ENCODE data around the gene HCRTR2.
"Not testable (repeated sequence)": the region's sequence is repeated elsewhere in the genome, so short reads cannot be mapped to it uniquely, and the experiment has no call there.

Gene HCRTR2

GRCh38 chr6:55174211-55175026, at the start of gene HCRTR2:
TSS of gene HCRTR2 (plus strand) at chr6:55174515. CDS start at chr6:55174588, 73 bp downstream.
- DNase-seq (ENCODE audit: low spot score) = no peak

DNA sequence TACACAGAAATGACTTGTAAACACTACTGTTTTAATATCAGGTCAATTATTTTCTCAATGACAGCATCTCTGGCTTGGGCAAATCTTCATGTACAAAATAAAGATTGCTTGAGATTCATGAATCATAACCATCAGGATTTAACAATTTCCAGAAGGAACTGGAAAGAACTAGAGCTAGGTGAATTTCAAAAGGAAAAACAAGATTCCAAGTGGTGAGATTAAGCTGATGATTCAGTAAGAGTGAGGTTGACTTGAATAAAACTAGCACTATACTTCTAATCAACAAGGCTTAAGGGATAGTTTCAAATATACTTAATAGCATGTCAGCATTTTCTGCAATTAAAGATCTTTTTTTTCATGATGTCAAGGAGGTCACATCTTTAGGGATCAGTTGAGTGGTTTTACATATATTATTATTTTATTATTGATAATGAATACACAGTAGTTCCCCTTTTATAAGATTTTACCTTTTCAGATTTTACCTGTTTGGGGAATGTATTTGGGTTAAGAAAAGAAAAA, 43.5 kb upstream of the HCRTR2 start:
- DNase-seq (ENCODE audit: low spot score) = no peak

DNA sequence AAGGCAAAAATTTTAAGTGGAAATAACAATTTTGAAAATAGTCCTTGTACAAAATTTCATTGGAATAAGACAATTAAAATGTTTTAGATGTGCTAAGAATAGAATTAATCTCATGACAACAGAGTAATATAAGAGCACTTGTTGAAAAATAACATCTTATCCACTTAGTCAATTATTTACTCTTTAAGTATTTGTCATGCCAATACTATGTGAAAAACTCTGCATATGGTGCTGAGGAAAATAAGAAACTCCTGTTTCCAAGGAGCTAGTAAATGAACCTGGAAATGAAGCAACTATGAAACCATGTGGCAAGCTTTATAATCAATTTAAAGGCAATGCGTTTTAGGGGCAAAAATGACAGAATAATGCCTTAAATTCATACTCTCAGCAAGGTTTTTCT, 42.7 kb upstream of the HCRTR2 start:
- no peak for DNase-seq (ENCODE audit: low spot score)

DNA sequence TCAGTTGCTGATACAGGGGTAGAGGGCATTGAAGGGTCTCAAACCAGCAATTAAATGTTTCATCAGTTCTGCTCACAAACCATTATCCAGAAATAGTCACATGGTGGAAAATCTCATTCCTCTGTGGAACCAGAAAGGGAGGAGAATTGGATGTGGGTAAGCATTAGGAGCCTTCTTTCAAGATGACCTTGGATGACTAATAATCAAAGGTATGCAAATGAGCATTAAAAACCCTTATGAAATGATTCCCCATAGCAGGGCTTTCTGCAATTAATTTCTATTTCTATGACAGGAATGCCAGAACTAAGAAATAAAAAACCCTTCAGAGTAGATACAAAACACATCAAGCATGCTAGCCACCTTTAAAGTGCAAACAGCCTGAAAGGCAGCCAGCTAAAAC, 37.4 kb upstream of the HCRTR2 start:
- DNase-seq (ENCODE audit: low spot score) = no peak

- DNase-seq (ENCODE audit: low spot score) = no peak
These were observed 36.2 kb upstream of the HCRTR2 start for GRCh38 chr6:55137929-55138693.

GRCh38 chr6:55141611-55142010, 32.7 kb upstream of the HCRTR2 start:
- DNase-seq (ENCODE audit: low spot score) = no peak

DNA sequence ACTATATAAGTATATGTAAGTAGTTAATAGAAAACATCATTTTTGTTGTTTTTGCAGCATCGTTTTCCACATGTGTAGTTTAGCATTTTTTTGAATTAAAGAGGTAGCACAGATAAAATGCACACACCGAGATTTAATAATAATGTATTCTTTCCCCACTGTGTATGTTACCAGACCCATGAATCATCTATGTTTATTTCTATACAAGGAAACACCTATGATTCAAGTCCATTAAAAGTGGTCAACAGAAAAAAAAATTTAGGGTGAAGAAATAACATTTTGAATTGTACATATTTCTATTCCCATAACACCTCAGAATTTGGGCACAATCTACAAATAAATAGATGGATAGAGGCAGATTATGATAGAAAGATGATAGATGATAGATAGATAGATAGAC, 31.7 kb upstream of the HCRTR2 start:
- no peak for DNase-seq (ENCODE audit: low spot score)

DNA sequence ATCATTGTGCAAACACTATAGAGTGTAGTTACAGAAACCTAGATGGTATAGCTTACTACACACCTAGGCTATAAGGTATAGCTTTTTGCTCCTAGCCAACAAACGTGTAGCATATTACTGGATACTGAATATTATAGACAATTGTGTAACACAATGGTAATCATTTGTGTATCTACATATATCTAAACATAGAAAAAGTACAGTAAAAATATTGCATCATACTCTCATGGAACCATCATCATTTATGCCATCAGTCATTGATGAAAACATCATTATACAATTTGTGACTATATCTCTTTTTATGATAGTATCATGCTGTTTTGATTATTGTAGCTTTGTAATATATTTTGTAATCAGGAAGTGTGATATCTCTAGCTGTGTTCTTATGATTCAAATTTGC, 21.0 kb upstream of the HCRTR2 start:
- no peak for DNase-seq (ENCODE audit: low spot score)

GRCh38 chr6:55158784-55159183, 15.5 kb upstream of the HCRTR2 start:
- DNase-seq (ENCODE audit: low spot score) = not testable (repeated sequence)

DNA sequence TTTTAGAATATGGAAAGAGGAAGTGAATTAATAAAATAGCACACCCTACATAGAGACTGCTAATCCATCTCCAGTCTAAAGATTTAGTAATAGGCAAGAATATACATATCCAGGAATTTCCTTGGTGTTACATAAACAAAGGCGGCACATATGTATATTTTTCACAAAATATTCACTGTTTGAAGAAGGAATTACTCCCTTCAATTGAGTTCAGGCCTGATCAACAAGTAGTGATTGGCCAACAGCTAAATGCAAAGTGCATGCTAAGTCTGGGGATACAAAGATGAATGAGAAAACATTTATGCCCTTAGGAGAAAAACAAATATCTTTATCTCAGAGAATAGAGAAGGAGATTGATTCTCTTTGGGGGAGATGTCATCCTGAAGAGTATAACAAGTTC, 6.5 kb upstream of the HCRTR2 start:
- DNase-seq (ENCODE audit: low spot score) = no peak

- DNase-seq (ENCODE audit: low spot score) = no peak
These were observed 1.0 kb downstream of the HCRTR2 start for GRCh38 chr6:55175078-55176049.

DNA sequence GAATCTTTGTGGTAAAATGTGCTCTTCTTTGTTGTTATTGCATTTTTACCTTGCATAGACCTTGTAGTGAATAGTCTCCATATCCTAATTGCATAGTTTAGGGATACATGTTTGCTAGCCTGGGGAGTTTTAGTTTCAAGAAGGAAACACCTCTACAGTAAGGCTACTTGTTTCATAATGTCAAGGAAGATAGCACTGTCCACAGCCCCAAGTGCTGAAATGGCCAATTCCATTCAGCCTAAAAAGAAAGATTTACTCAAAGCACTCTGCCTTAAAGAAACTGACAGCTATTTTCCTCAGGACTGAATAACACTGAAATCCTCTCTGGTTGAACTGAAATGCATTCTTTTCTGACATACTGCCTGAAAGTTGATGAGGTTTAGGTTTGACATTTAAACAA, 2.6 kb downstream of the HCRTR2 start:
- no peak for DNase-seq (ENCODE audit: low spot score)

- DNase-seq (ENCODE audit: low spot score) = no peak
These were observed 5.9 kb downstream of the HCRTR2 start for GRCh38 chr6:55180258-55180657.

GRCh38 chr6:55182016-55182650, 7.8 kb downstream of the HCRTR2 start:
- no peak for DNase-seq (ENCODE audit: low spot score)

DNA sequence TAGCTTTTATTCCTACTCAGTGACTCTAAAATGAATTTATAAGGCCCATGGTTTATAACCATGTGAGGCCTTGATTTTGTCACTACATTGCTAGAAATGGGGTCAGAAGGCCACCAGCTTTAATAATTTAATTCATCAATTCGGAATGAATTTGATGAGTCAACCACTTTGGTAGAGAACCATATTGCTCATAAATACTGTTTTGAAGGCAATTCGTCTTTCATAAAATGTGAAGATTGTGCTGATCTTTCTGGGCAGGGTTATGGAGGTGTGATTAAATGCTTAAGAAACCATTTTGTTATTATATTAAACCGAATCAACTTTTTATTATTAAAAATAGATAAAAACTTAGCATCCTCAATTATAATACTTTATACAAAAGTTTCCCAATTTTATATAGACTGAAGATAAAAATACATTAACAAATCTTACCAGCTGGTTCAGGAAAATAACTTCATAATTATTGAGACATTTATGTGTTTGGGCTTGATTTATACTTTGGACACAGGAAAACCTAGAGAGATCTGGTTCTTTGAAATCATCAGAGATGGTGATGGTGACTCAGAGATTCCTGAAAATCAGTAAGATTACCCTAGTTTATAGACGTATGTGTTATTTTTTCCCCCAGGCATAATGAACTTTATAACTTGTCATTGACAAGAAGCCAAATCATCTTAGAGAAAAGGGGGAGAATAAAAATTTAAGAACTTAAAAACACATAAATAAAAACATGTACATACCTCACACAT, 10.6 kb downstream of the HCRTR2 start:
- DNase-seq (ENCODE audit: low spot score) = no peak

DNA sequence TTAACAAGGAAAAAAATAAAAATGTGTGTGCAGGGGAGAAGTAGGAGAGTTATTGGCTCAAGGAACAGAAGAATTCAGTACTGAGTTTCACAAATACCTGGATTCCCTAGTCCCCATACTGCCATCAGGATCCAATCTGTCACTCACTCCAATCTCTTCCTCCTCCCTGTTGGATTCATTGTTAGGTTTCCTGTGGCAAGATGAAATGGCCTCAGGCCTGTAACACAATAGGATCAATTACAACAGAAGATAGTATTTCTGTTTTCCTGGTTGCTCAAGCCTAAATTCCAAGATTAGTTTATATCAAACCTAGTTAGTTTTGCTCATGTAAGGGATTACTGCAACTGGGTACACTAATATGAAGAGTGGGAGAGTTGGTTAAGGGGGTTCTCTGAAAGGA, 24.4 kb downstream of the HCRTR2 start:
- DNase-seq (ENCODE audit: low spot score) = no peak

DNA sequence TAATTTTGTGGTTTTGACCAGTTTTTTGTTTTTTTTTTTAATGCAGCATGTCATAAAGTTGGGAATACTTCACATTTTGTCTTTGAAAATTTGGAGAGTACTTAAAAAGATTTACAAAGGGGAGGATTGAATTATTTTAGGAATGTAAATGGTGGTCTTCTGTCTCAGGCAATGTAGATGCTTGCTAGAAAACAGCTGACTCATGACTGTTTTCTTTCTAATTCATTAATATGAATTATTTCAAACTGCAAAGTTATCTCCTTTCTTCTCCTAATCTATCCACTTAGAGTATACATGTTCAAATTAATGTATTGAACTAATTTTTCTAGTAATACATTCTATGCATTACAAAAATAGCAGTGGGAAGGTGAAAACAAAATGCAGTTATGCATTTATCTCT, 24.9 kb downstream of the HCRTR2 start:
- no peak for DNase-seq (ENCODE audit: low spot score)

- no peak for DNase-seq (ENCODE audit: low spot score)
These were observed 34.5 kb downstream of the HCRTR2 start for GRCh38 chr6:55208478-55209458.

DNA sequence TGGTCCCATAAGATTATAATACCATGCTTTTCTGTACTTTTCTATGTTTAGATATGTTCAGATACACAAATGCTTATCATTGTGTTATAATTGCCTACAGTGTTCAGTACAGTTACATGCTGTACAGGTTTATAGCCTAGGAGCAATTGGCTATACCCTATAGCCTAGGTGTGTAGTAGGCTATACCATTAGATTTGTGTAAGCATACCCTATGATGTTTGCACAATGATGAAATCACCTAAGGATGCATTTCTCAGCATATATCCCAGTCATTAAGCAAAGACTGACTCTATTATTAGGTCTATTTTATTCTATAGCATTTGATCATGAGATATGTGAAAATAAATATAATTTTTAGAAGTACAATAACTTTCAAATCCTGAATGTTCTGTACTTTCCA, 36.6 kb downstream of the HCRTR2 start:
- no peak for DNase-seq (ENCODE audit: low spot score)

DNA sequence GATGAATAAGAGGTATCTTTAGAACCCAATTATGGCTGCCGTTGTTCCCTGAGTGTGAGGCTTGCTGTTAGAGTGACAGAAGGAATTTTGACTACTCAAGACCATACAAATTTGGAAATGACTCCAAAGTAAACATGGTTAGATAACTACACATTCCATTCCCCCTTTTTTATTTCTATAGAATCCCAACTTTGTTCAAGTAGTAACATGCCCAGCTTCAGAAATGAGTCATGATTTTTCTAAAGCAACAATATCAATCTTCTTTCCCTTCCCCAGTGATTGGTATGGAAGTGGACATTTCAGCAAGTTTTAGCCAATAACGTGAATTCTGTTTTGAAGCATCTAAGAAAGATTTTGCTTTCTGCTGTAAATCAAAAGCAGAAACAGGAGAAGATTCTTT, 37.8 kb downstream of the HCRTR2 start:
- no peak for DNase-seq (ENCODE audit: low spot score)

All from CD4-positive, alpha-beta T cell treated with Interleukin-15 for 4 hours (primary cell).